Kidney (tissue), 14 donors: ENCODE measurements around the gene IL4R. TPM values are rescaled to one million over a fixed set of nuclear protein-coding genes. Genes with fewer than 3 reads are reported as not detected.

ENCODE experiments used
- DNase-seq, 5 donors: peaks; one replicate each; pipeline ENCODE4 v3.0.0-alpha.2; 2013 to 2020
- FAIRE-seq: peaks from 2 replicates; lab custom pipeline; 2012; peaks lifted over from hg19 to GRCh38; lab: Jason Lieb, UNC
- H3K27ac ChIP-seq, 2 donors: one replicate each; pipeline ENCODE4 v1.7.0; 2013; ENCODE audit warnings: low read depth in 2 of 2, low read length in 2 of 2, inconsistent platforms in 1 of 2
- H3K27me3 ChIP-seq: one replicate; pipeline ENCODE4 v1.7.1; 2013; ENCODE audit warnings: low read length, inconsistent platforms; ENCODE audit not compliant: control insufficient read depth, insufficient read depth
- H3K36me3 ChIP-seq, 3 donors: one replicate each; pipeline versions ENCODE4 v1.7.0 to v1.7.1; 2013; ENCODE audit warnings: low read length in 3 of 3, control low read depth in 1 of 3, inconsistent platforms in 1 of 3; ENCODE audit not compliant: insufficient read depth in 3 of 3, control insufficient read depth in 2 of 3
- H3K4me1 ChIP-seq, 3 donors: one replicate each; pipeline versions ENCODE4 v1.7.0 to v1.7.1; 2013; ENCODE audit warnings: low read length in 3 of 3, inconsistent platforms in 1 of 3, low read depth in 1 of 3; ENCODE audit not compliant: control insufficient read depth in 2 of 3, insufficient read depth in 2 of 3
- H3K4me3 ChIP-seq, 3 donors: one replicate each; pipeline versions ENCODE4 v1.7.0 to v1.8.1; 2013; ENCODE audit warnings: low read length in 3 of 3, control low read depth in 1 of 3, inconsistent platforms in 1 of 3
- H3K9ac ChIP-seq, 3 donors: one replicate each; pipeline versions ENCODE4 v1.7.0 to v1.7.1; 2013; ENCODE audit warnings: low read length in 3 of 3, control low read depth in 1 of 3, inconsistent platforms in 1 of 3
- H3K9me3 ChIP-seq, 3 donors: one replicate each; pipeline versions ENCODE4 v1.7.0 to v1.7.1; 2013; ENCODE audit warnings: low read length in 3 of 3, control low read depth in 1 of 3, inconsistent platforms in 1 of 3; ENCODE audit not compliant: control insufficient read depth in 2 of 3, insufficient read depth in 1 of 3
- intact Hi-C: fragments of 100-400 bp; cut with DNase I; formaldehyde crosslinking; loops from one replicate; pipeline ENCODE4 v1.11.1; 2022
- polyA plus RNA-seq: library from polyadenylated mRNA; stranded (reverse); fragments of 350-450 nt; fragmentation: Illumina TruSeq; extraction: RNeasy Lipid Tissue Mini Kit (QIAGEN cat#74804); gene quantifications from one replicate; pipeline ENCODE4 v1.2.3, GENCODE V29; 2014; ENCODE audit warnings: low read depth, low replicate concordance; ENCODE audit not compliant: insufficient read depth
- total RNA-seq: library from RNA; stranded (reverse); fragmentation: NEBNext Ultra II Directional; extraction: Animal tissue kit (Norgen Biotek cat#: 25700); gene quantifications from one replicate; pipeline ENCODE4 v1.2.1, GENCODE V29; 2021
- TF ChIP-seq, protein P1 (sequence below): IDR thresholded peaks from 3 replicates; pipeline ENCODE4 v1.5.1; 2012; ENCODE audit warnings: mild to moderate bottlenecking, moderate library complexity, borderline replicate concordance; ENCODE audit not compliant: insufficient read depth; ENCODE audit errors: extremely low read depth
- donor health status: control.
- donor health status: control.
- donor health status: control.
- donor health status: control.
- donor health status: control.
- donor health status: DM: yes; HTN: yes; CAD: no.
- donor health status: Normal renal cell carcinoma (clear cell type).

IL4R gene
- total and polyA plus RNA-seq, 2 donors from 2014 or later: 13.8 to 115 TPM

- no peak overlapping the region for H3K9ac ChIP-seq
- no peaks in the 10 kb centered on the region for H3K27me3 ChIP-seq
- no peaks in the 10 kb centered on the region for H3K36me3 ChIP-seq
- H3K4me1 ChIP-seq: no peaks in the 10 kb centered on the region
- FAIRE-seq (no peak), DNase-seq (no peak)
- H3K4me3 ChIP-seq: no peak overlapping the region
- TF ChIP-seq, protein P1, sequence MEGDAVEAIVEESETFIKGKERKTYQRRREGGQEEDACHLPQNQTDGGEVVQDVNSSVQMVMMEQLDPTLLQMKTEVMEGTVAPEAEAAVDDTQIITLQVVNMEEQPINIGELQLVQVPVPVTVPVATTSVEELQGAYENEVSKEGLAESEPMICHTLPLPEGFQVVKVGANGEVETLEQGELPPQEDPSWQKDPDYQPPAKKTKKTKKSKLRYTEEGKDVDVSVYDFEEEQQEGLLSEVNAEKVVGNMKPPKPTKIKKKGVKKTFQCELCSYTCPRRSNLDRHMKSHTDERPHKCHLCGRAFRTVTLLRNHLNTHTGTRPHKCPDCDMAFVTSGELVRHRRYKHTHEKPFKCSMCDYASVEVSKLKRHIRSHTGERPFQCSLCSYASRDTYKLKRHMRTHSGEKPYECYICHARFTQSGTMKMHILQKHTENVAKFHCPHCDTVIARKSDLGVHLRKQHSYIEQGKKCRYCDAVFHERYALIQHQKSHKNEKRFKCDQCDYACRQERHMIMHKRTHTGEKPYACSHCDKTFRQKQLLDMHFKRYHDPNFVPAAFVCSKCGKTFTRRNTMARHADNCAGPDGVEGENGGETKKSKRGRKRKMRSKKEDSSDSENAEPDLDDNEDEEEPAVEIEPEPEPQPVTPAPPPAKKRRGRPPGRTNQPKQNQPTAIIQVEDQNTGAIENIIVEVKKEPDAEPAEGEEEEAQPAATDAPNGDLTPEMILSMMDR: no peak
- intact Hi-C loops: no loop called here
- no peaks in the 10 kb centered on the region for H3K9me3 ChIP-seq
- no peak overlapping the region for H3K27ac ChIP-seq
These were observed 20.4 kb upstream of the IL4R start for GRCh38 chr16:27293343-27293742.

GRCh38 chr16:27298132-27298531 lies 15.6 kb upstream of the IL4R start:
- H3K36me3 ChIP-seq: no peaks in the 10 kb centered on the region
- TF ChIP-seq, protein P1: no peak
- H3K4me1 ChIP-seq: no peaks in the 10 kb centered on the region
- H3K27ac ChIP-seq: no peak overlapping the region
- DNase-seq (no peak), FAIRE-seq (no peak)
- H3K4me3 ChIP-seq: no peak overlapping the region
- no peaks in the 10 kb centered on the region for H3K27me3 ChIP-seq
- no peak overlapping the region for H3K9ac ChIP-seq
- no peaks in the 10 kb centered on the region for H3K9me3 ChIP-seq
- intact Hi-C loops: no loop called here

- TF ChIP-seq, protein P1: no peak
- Histone ChIP-seq H3K27ac (no peak overlapping the region), H3K4me1 (no peaks in the 10 kb centered on the region), H3K4me3 (no peak overlapping the region), H3K9ac (no peak overlapping the region), H3K27me3 (no peaks in the 10 kb centered on the region), H3K36me3 (no peaks in the 10 kb centered on the region), H3K9me3 (no peaks in the 10 kb centered on the region)
- intact Hi-C loops: no loop called here
- DNase-seq (no peak), FAIRE-seq (no peak)
These were observed 12.4 kb upstream of the IL4R start for GRCh38 chr16:27301236-27301861.

DNA sequence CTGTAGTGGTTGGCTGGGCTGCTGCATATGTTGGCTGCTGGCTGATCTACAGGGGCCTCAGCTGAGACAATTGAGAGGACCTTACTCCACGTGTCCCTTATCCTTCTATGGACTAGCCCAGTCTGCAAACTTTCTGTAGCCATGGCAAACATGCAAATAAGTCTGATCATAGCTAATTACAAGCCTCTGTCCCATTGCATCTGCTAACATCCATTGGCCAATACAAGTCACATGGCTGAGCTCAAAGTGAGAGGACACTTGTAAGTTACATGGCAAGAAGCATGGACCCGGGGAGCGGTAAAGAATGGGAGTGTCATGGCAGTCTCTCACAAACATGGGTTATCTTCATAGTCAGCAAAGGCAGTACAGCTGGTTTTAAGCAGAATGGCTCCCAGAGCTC lies 11.6 kb upstream of the IL4R start:
- FAIRE-seq: no peak
- no peaks in the 10 kb centered on the region for H3K9me3 ChIP-seq
- no peaks in the 10 kb centered on the region for H3K36me3 ChIP-seq
- no peaks in the 10 kb centered on the region for H3K4me1 ChIP-seq
- H3K4me3 ChIP-seq: no peak overlapping the region
- no peak overlapping the region for H3K27ac ChIP-seq
- intact Hi-C loops: no loop called here
- TF ChIP-seq, protein P1: no peak
- no peaks in the 10 kb centered on the region for H3K27me3 ChIP-seq
- H3K9ac ChIP-seq: no peak overlapping the region
- DNase-seq: no peak
